Sigmoid colon (tissue), 4 donors: ENCODE results near the gene ADAMTS12.

Experiments used
- CTCF ChIP-seq, 4 experiments: fragments of 450-650 bp in 3 of 4; fragments of 200-600 bp in 1 of 4; IDR thresholded peaks; one replicate each; pipeline ENCODE4 v1.5.1; 2016 to 2019; ENCODE audit warnings: antibody characterized with exemption in 4 of 4, mild to moderate bottlenecking in 3 of 4, moderate library complexity in 2 of 4
- EP300 ChIP-seq, 4 donors: sonication (generic); formaldehyde crosslinking; IDR thresholded peaks; one replicate each; pipeline ENCODE4 v1.6.1; 2017; ENCODE audit warnings: antibody characterized with exemption in 4 of 4
- POLR2A ChIP-seq, 2 donors: fragments of 450-650 bp; IDR thresholded peaks; one replicate each; pipeline ENCODE4 v1.6.1; 2016; ENCODE audit warnings: antibody characterized with exemption in 2 of 2, mild to moderate bottlenecking in 2 of 2, moderate library complexity in 2 of 2
- POLR2AphosphoS5 ChIP-seq, 4 donors: sonication (generic); formaldehyde crosslinking; IDR thresholded peaks; one replicate each; pipeline ENCODE4 v1.6.1; 2017; ENCODE audit warnings: antibody characterized with exemption in 4 of 4

GRCh38 chr5:33576726-33577590 lies 314.8 kb downstream of the ADAMTS12 start:
- TF ChIP-seq CTCF (IDR thresholded peaks at IDR 0.05), result no peak
- no peak for TF ChIP-seq POLR2A (IDR thresholded peaks at IDR 0.05)
- TF ChIP-seq EP300 (IDR thresholded peaks at IDR 0.05), result no peak
- TF ChIP-seq POLR2AphosphoS5 (IDR thresholded peaks at IDR 0.05), result no peak
